ENCODE data around the gene PHKB.

- TF ChIP-seq CTCF (conservative IDR thresholded peaks at IDR 0.05 in 1 of 2, IDR thresholded peaks at IDR 0.05 in 1 of 2; ENCODE audit: extremely low read depth in 1 of 2, insufficient read depth in 1 of 2, low read depth in 1 of 2, low read length in 2 of 2) (no peak), EZH2 (IDR thresholded peaks at IDR 0.05; ENCODE audit: borderline replicate concordance, low read length) (no peak)
These were observed 120.0 kb downstream of the PHKB start for GRCh38 chr16:47581114-47581513.

All from mammary epithelial cell (primary cell).